Epithelial cell of esophagus (primary cell): Measurements from ENCODE around the gene NTM.

Experiments used
- DNase-seq: peaks from one replicate; pipeline ENCODE4 v3.0.0; 2010; ENCODE audit warnings: low read depth
- H3K4me3 ChIP-seq: 2 replicates; pipeline ENCODE4 v1.5.1; 2011; ENCODE audit warnings: mild to moderate bottlenecking, low read length, control low read depth
- CTCF ChIP-seq: IDR thresholded peaks from 2 replicates; pipeline ENCODE4 v1.5.1; 2011; ENCODE audit warnings: low read depth, mild to moderate bottlenecking, low read length, control low read depth, inconsistent platforms; ENCODE audit not compliant: insufficient read depth; ENCODE audit errors: missing control alignments

The NTM gene

GRCh38 chr11:132161403-132162078 lies 791.1 kb downstream of the NTM start:
- no peak overlapping the region for H3K4me3 ChIP-seq
- no peak for TF ChIP-seq CTCF
- no peak for DNase-seq

- DNase-seq: no peak
- no peak overlapping the region for H3K4me3 ChIP-seq
- no peak for TF ChIP-seq CTCF
Measured at GRCh38 chr11:132168344-132168981, 798.0 kb downstream of the NTM start.

GRCh38 chr11:132171031-132171430 lies 800.6 kb downstream of the NTM start:
- no peak for TF ChIP-seq CTCF
- H3K4me3 ChIP-seq: no peak overlapping the region
- no peak for DNase-seq

- H3K4me3 ChIP-seq: no peak overlapping the region
- no peak for TF ChIP-seq CTCF
- DNase-seq: no peak
Measured at GRCh38 chr11:132174362-132175255, 804.2 kb downstream of the NTM start.

GRCh38 chr11:132177106-132177505 lies 806.7 kb downstream of the NTM start:
- TF ChIP-seq CTCF: no peak
- H3K4me3 ChIP-seq: no peak overlapping the region
- DNase-seq: peak; percentile 71

- no peak overlapping the region for H3K4me3 ChIP-seq
- TF ChIP-seq CTCF: no peak
- no peak for DNase-seq
Measured at GRCh38 chr11:132184079-132184478, 813.7 kb downstream of the NTM start.
